ENCODE measurements around the gene KNDC1.

The KNDC1 gene

GRCh38 chr10:133179128-133179520, 19.1 kb downstream of the KNDC1 start:
- peak; percentile 24 for DNase-seq

- DNase-seq, result no peak
Measured at GRCh38 chr10:133179651-133180050, 19.6 kb downstream of the KNDC1 start.

- peak; percentile 22 for DNase-seq
Measured at GRCh38 chr10:133180192-133180964, 20.4 kb downstream of the KNDC1 start.

GRCh38 chr10:133180965-133181639, 21.1 kb downstream of the KNDC1 start:
- DNase-seq, result peak; percentile 30

- no peak for DNase-seq
Measured at GRCh38 chr10:133182190-133182589, 22.2 kb downstream of the KNDC1 start.

GRCh38 chr10:133182791-133183645, 23.0 kb downstream of the KNDC1 start:
- peak; percentile 13 for DNase-seq

GRCh38 chr10:133183646-133184378, 23.8 kb downstream of the KNDC1 start:
- peak; percentile 15 for DNase-seq

GRCh38 chr10:133184591-133185244, 24.7 kb downstream of the KNDC1 start:
- peak; percentile 12 for DNase-seq

- DNase-seq, result no peak
Measured at GRCh38 chr10:133185421-133185820, 25.4 kb downstream of the KNDC1 start.

GRCh38 chr10:133185916-133186315, 25.9 kb downstream of the KNDC1 start:
- DNase-seq, result peak; percentile 26

- peak; percentile 57 for DNase-seq
Measured at GRCh38 chr10:133186416-133187090, 26.5 kb downstream of the KNDC1 start.

- DNase-seq, result peak; percentile 11
Measured at GRCh38 chr10:133187091-133187905, 27.3 kb downstream of the KNDC1 start.

- peak; percentile 21 for DNase-seq
Measured at GRCh38 chr10:133187906-133188681, 28.1 kb downstream of the KNDC1 start.

GRCh38 chr10:133189256-133189655, 29.2 kb downstream of the KNDC1 start:
- no peak for DNase-seq

- peak; percentile 8 for DNase-seq
Measured at GRCh38 chr10:133189726-133190125, 29.7 kb downstream of the KNDC1 start.

- DNase-seq, result peak; percentile 8
Measured at GRCh38 chr10:133190225-133190624, 30.2 kb downstream of the KNDC1 start.

- DNase-seq, result peak; percentile 6
Measured at GRCh38 chr10:133191651-133192050, 31.6 kb downstream of the KNDC1 start.

- no peak for DNase-seq
Measured at GRCh38 chr10:133194151-133194550, 34.1 kb downstream of the KNDC1 start.

- DNase-seq, result peak; percentile 3
Measured at GRCh38 chr10:133195096-133195495, 35.1 kb downstream of the KNDC1 start.

- peak; percentile 33 for DNase-seq
Measured at GRCh38 chr10:133195611-133196010, 35.6 kb downstream of the KNDC1 start.
